KMS-11 (cell line): ENCODE data around the gene FKBP4.

Source experiments
- H2AFZ ChIP-seq: fragments of 200-600 bp; sonication (generic); 2 replicates; pipeline ENCODE4 v1.6.1; 2016; ENCODE audit warnings: antibody characterized with exemption, mixed run types, low read depth
- H3K27ac ChIP-seq: fragments of 200-600 bp; sonication (generic); 2 replicates; pipeline ENCODE4 v1.6.1; 2016; ENCODE audit warnings: mild to moderate bottlenecking, mixed run types
- H3K27me3 ChIP-seq: fragments of 200-600 bp; sonication (generic); 2 replicates; pipeline ENCODE4 v1.6.1; 2017; ENCODE audit warnings: mild to moderate bottlenecking, low read depth, mixed run types, moderate library complexity; ENCODE audit not compliant: insufficient read depth
- H3K36me3 ChIP-seq: fragments of 200-600 bp; sonication (generic); 2 replicates; pipeline ENCODE4 v1.6.1; 2017; ENCODE audit warnings: mild to moderate bottlenecking, mixed run types; ENCODE audit not compliant: insufficient read depth
- H3K4me1 ChIP-seq: fragments of 200-600 bp; sonication (generic); 2 replicates; pipeline ENCODE4 v1.6.1; 2016; ENCODE audit warnings: mild to moderate bottlenecking, low read depth, mixed run types; ENCODE audit not compliant: poor library complexity, severe bottlenecking
- H3K4me2 ChIP-seq: fragments of 200-600 bp; sonication (generic); 2 replicates; pipeline ENCODE4 v1.7.0; 2016; ENCODE audit warnings: mild to moderate bottlenecking, mixed run types
- H3K4me3 ChIP-seq: fragments of 200-600 bp; sonication (generic); IDR thresholded peaks from 2 replicates; pipeline ENCODE4 v1.6.1; 2017; ENCODE audit warnings: low read depth, low read length, mixed read lengths; ENCODE audit not compliant: insufficient read depth
- H3K79me2 ChIP-seq: fragments of 200-600 bp; sonication (generic); 2 replicates; pipeline ENCODE4 v1.6.1; 2016; ENCODE audit warnings: low read depth, mixed run types; ENCODE audit not compliant: insufficient read depth
- H3K9ac ChIP-seq: fragments of 200-600 bp; sonication (generic); 2 replicates; pipeline ENCODE4 v1.6.1; 2016; ENCODE audit warnings: mild to moderate bottlenecking, mixed run types
- H4K20me1 ChIP-seq: fragments of 200-600 bp; sonication (generic); 2 replicates; pipeline ENCODE4 v1.6.1; 2016; ENCODE audit warnings: mild to moderate bottlenecking, mixed run types; ENCODE audit not compliant: insufficient read depth
- TF ChIP-seq, protein P1 (sequence below): fragments of 200-600 bp; sonication (generic); conservative IDR thresholded peaks from 2 replicates; pipeline ENCODE4 v1.6.1; 2017; ENCODE audit warnings: low read depth, mild to moderate bottlenecking, antibody characterized with exemption, low read length, moderate library complexity, mixed read lengths

The FKBP4 gene, protein sequence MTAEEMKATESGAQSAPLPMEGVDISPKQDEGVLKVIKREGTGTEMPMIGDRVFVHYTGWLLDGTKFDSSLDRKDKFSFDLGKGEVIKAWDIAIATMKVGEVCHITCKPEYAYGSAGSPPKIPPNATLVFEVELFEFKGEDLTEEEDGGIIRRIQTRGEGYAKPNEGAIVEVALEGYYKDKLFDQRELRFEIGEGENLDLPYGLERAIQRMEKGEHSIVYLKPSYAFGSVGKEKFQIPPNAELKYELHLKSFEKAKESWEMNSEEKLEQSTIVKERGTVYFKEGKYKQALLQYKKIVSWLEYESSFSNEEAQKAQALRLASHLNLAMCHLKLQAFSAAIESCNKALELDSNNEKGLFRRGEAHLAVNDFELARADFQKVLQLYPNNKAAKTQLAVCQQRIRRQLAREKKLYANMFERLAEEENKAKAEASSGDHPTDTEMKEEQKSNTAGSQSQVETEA

DNA sequence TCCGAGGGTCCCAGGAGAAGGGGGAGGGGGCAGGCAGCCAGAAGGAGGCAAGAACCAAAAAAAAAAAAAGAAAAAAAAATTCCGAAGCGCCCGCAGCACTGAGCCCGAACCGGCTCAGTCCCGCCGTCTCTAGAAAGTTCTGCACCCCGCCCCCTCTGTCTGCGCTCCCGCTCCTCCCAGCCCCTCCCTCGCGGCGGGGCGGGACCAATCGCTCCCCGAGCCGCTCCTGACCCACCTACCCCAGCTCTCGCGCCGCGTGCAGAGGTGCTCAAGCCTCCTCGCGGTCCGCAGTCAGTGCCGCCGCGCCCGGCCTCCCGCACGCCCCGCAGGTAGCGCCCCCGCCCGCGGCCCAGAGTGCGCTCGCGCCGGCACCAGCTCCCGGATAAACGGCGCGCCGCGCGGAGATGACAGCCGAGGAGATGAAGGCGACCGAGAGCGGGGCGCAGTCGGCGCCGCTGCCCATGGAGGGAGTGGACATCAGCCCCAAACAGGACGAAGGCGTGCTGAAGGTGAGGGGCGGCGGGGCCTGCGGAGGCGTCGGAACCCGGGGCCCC is at the start of gene FKBP4:
Gene FKBP4 (plus strand): TSS at position 235 of the 554 bp plus-strand sequence. CDS start 170 bp downstream, at position 405.
- Histone ChIP-seq H3K79me2 (peaks cover 30% of the 10 kb centered on the region), H4K20me1 (peaks cover 21% of the 10 kb centered on the region), H3K9ac (peak within 1 kb of the TSS; percentile 59; the same call in 1 of the 2 replicates), H3K4me1 (peaks cover 13% of the 10 kb centered on the region), H3K4me3 (no peak within 1 kb of the TSS), H3K4me2 (peak within 1 kb of the TSS; percentile 96), H3K27ac (no peak within 1 kb of the TSS; the same call in 1 of the 2 replicates), H3K27me3 (no peaks in the 10 kb centered on the region), H3K36me3 (peaks cover 11% of the 10 kb centered on the region; the same call in 1 of the 2 replicates), H2AFZ (peak within 1 kb of the TSS; percentile 54)
- TF ChIP-seq, protein P1, sequence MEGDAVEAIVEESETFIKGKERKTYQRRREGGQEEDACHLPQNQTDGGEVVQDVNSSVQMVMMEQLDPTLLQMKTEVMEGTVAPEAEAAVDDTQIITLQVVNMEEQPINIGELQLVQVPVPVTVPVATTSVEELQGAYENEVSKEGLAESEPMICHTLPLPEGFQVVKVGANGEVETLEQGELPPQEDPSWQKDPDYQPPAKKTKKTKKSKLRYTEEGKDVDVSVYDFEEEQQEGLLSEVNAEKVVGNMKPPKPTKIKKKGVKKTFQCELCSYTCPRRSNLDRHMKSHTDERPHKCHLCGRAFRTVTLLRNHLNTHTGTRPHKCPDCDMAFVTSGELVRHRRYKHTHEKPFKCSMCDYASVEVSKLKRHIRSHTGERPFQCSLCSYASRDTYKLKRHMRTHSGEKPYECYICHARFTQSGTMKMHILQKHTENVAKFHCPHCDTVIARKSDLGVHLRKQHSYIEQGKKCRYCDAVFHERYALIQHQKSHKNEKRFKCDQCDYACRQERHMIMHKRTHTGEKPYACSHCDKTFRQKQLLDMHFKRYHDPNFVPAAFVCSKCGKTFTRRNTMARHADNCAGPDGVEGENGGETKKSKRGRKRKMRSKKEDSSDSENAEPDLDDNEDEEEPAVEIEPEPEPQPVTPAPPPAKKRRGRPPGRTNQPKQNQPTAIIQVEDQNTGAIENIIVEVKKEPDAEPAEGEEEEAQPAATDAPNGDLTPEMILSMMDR, result no peak

DNA sequence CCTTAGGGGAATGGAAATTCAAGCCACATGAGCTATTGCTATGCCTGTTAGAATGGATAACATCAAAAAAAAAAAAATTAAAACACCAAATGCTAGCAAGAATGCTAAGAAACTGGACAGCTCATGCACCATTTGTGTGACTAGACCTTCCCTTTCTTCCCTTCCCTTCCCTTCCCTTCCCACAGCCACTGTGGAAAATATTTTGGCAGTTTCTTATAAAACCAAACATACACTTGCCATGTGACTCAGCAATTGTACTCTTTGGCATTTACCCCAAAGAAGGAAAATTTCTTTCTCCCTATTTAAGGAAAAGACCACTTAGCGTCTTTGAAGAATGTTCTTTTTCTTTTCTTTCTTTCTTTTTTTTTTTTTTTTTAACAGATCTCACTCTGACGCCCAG is 49.1 kb upstream of the FKBP4 start:
- Histone ChIP-seq H3K36me3 (no peaks in the 10 kb centered on the region), H2AFZ (no peak overlapping the region), H3K27me3 (no peaks in the 10 kb centered on the region), H3K27ac (no peak overlapping the region), H3K79me2 (no peaks in the 10 kb centered on the region), H3K4me1 (no peaks in the 10 kb centered on the region), H3K4me2 (no peak overlapping the region), H3K9ac (no peak overlapping the region), H3K4me3 (no peak overlapping the region), H4K20me1 (no peaks in the 10 kb centered on the region)
- TF ChIP-seq, protein P1, result no peak

DNA sequence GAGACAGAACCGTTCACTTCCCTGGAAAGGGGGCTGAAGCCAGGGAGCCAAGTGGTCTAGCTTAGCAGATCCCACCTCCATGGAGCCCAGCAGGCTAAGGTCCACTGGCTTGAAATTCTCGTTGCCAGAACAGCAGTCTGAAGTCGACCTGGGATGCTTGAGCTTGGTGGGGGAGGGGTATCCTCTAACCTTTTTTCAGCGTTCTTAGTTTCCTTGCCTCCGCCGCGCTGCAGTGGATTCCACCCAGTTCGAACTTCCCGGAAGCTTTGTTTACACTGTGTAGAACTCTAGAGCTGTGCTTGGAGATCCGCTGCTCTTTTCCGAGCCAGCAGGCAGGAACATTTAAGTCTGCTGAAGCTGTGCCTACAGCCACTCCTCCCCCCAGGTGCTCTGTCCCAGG is 45.2 kb upstream of the FKBP4 start:
- peaks cover 3% of the 10 kb centered on the region; the same call in 1 of the 2 replicates for H3K27me3 ChIP-seq
- H3K79me2 ChIP-seq, result no peaks in the 10 kb centered on the region
- TF ChIP-seq, protein P1, result no peak
- H3K36me3 ChIP-seq, result no peaks in the 10 kb centered on the region
- H3K27ac ChIP-seq, result no peak overlapping the region
- H3K4me2 ChIP-seq, result no peak overlapping the region
- no peak overlapping the region for H3K9ac ChIP-seq
- H3K4me3 ChIP-seq, result no peak overlapping the region
- no peaks in the 10 kb centered on the region for H3K4me1 ChIP-seq
- no peak overlapping the region for H2AFZ ChIP-seq
- H4K20me1 ChIP-seq, result no peaks in the 10 kb centered on the region

DNA sequence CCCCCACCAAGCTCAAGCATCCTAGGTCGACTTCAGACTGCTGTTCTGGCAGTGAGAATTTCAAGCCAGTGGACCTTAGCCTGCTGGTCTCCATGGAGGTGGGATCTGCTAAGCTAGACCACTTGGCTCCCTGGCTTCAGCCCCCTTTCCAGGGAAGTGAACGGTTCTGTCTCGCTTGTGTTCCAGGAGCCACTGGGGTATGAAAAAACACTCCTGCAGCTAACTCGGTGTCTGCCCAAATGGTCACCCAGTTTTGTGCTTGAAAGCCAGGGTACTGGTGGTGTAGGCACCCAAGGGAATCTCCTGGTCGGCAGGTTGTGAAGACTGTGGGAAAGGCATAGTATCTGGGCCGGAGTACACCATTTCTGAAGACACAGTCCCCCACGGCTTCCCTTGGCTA is 44.6 kb upstream of the FKBP4 start:
- H3K4me3 ChIP-seq, result no peak overlapping the region
- no peak overlapping the region for H3K4me2 ChIP-seq
- no peaks in the 10 kb centered on the region for H3K36me3 ChIP-seq
- H3K27me3 ChIP-seq, result peaks cover 3% of the 10 kb centered on the region; the same call in 1 of the 2 replicates
- TF ChIP-seq, protein P1, result no peak
- no peaks in the 10 kb centered on the region for H3K4me1 ChIP-seq
- no peaks in the 10 kb centered on the region for H3K79me2 ChIP-seq
- H2AFZ ChIP-seq, result no peak overlapping the region
- no peaks in the 10 kb centered on the region for H4K20me1 ChIP-seq
- H3K9ac ChIP-seq, result no peak overlapping the region
- no peak overlapping the region for H3K27ac ChIP-seq
